Osteocyte (in vitro differentiated cells): Measurements from ENCODE around the gene PTX4. TPM values are rescaled to one million over a fixed set of nuclear protein-coding genes. Genes with fewer than 3 reads are reported as not detected.

Experiments used
- DNase-seq: peaks from one replicate; pipeline ENCODE4 v3.0.0; 2021; ENCODE audit warnings: mixed read lengths; ENCODE audit not compliant: unreplicated experiment; ENCODE audit errors: extremely low spot score
- H3K27ac Mint-ChIP-seq: one replicate; pipeline ENCODE4 v1.8.0; 2021; ENCODE audit warnings: mild to moderate bottlenecking, mixed read lengths; ENCODE audit not compliant: unreplicated experiment
- H3K27me3 Mint-ChIP-seq: one replicate; pipeline ENCODE4 v1.8.0; 2021; ENCODE audit warnings: mixed read lengths; ENCODE audit not compliant: unreplicated experiment
- H3K36me3 Mint-ChIP-seq: one replicate; pipeline ENCODE4 v1.8.0; 2021; ENCODE audit warnings: mixed read lengths; ENCODE audit not compliant: unreplicated experiment
- H3K4me1 Mint-ChIP-seq: one replicate; pipeline ENCODE4 v1.8.0; 2021; ENCODE audit warnings: mixed read lengths; ENCODE audit not compliant: unreplicated experiment
- H3K4me3 Mint-ChIP-seq: one replicate; pipeline ENCODE4 v1.8.0; 2021; ENCODE audit warnings: mild to moderate bottlenecking, moderate library complexity, mixed read lengths; ENCODE audit not compliant: unreplicated experiment
- H3K9me3 Mint-ChIP-seq: one replicate; pipeline ENCODE4 v1.8.0; 2021; ENCODE audit warnings: mixed read lengths; ENCODE audit not compliant: unreplicated experiment
- total RNA-seq: library from RNA; stranded (reverse); gene quantifications from 2 replicates; pipeline ENCODE4 v1.2.1, GENCODE V29; 2021
- TF ChIP-seq, protein P1 (sequence below): fragments of 200-600 bp; sonication (generic); IDR thresholded peaks from 2 replicates; pipeline ENCODE4 v1.5.0; 2021; ENCODE audit warnings: antibody characterized with exemption, mild to moderate bottlenecking, moderate library complexity

The PTX4 gene
- total RNA-seq, 1 donor from 2014 or later: not detected

DNA sequence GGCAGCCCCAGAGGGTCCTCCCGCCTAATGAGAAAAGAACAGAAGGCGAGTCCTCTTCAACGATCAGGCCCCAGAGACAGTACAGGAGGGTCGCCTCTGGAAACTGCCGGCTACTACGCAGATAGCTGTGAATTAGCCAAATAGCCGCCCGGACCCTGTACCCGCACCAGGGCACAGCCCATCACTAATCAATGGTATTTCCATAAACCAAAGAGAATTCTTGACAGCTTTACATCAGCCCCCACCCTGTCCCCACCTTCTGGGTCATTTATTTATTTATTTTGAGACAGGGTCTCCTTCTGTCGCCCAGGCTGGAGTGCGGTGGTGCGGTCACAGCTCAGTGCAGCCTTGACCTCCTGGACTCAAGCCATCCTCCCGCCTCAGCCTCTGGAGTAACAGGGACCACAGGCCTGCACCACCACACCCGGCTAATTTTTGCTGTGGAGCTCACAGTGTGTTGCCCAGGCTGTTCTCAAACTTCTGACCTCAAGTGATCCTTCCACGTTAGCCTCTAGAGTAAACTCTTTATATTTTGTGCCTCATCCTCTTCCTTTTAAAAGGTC lies 13.1 kb downstream of the PTX4 start:
- no peaks in the 10 kb centered on the region for H3K27me3 Mint-ChIP-seq
- peak overlapping the region; percentile 75 for H3K27ac Mint-ChIP-seq

GRCh38 chr16:1474796-1475551 lies 13.8 kb downstream of the PTX4 start, which contains the start of gene CLCN7:
Gene CLCN7 (minus strand): TSS chr16:1475028. CDS start chr16:1474974, 54 bp downstream.
- no peaks in the 10 kb centered on the region for H3K27me3 Mint-ChIP-seq
- no peaks in the 10 kb centered on the region for H3K36me3 Mint-ChIP-seq
- H3K9me3 Mint-ChIP-seq: no peaks in the 10 kb centered on the region
- peaks cover 32% of the 10 kb centered on the region for H3K4me1 Mint-ChIP-seq
- H3K27ac Mint-ChIP-seq: peak within 1 kb of the TSS; percentile 75
- TF ChIP-seq, protein P1, sequence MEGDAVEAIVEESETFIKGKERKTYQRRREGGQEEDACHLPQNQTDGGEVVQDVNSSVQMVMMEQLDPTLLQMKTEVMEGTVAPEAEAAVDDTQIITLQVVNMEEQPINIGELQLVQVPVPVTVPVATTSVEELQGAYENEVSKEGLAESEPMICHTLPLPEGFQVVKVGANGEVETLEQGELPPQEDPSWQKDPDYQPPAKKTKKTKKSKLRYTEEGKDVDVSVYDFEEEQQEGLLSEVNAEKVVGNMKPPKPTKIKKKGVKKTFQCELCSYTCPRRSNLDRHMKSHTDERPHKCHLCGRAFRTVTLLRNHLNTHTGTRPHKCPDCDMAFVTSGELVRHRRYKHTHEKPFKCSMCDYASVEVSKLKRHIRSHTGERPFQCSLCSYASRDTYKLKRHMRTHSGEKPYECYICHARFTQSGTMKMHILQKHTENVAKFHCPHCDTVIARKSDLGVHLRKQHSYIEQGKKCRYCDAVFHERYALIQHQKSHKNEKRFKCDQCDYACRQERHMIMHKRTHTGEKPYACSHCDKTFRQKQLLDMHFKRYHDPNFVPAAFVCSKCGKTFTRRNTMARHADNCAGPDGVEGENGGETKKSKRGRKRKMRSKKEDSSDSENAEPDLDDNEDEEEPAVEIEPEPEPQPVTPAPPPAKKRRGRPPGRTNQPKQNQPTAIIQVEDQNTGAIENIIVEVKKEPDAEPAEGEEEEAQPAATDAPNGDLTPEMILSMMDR: no peak
- H3K4me3 Mint-ChIP-seq: peak within 1 kb of the TSS; percentile 79
- peak; percentile 95 for DNase-seq

More for the DNA sequence above, 13.1 kb downstream of the PTX4 start:
- no peak for DNase-seq
- peaks cover 28% of the 10 kb centered on the region for H3K4me1 Mint-ChIP-seq
- TF ChIP-seq, protein P1: no peak
- H3K4me3 Mint-ChIP-seq: peak overlapping the region; percentile 79
- no peaks in the 10 kb centered on the region for H3K36me3 Mint-ChIP-seq
- H3K9me3 Mint-ChIP-seq: no peaks in the 10 kb centered on the region

DNA sequence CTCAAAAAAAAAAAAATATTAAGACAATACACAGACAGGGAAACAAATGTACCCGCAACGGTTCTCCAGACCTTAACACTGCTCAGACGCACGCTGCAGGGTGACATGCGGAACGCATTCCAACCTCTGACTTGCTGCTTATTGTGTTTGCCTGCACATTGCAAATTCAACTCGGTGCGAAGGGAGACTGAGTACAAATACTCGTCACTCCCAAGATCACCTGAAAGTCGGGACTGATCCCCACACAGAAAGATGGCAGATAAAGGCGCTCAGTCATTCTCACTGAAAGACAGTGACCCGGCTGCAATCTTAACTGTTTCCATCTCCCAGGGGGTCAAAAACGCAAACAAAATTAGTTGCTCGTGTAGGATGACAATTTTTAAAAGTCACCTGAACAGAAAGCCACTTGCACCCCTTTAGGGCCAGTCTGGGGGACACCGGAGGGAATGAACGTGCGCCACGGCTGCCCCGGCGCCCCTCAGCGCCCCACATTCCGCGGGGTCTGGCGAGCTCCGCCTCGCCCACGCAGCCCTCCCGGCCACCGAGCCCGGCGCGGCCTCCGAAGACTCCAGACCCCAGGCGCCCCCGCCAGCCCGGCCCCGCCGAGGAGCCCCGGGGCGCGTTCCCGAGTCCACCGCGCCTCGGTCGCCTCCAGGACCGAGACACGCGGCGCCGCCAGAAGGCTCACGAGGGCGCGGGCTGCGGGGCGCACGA lies 14.5 kb downstream of the PTX4 start:
- Mint-ChIP-seq H3K27me3 (no peaks in the 10 kb centered on the region), H3K9me3 (no peaks in the 10 kb centered on the region), H3K27ac (peak overlapping the region; percentile 57), H3K4me3 (peak overlapping the region; percentile 76), H3K36me3 (no peaks in the 10 kb centered on the region), H3K4me1 (peaks cover 32% of the 10 kb centered on the region)
- DNase-seq: peak; percentile 82
- TF ChIP-seq, protein P1: no peak

DNA sequence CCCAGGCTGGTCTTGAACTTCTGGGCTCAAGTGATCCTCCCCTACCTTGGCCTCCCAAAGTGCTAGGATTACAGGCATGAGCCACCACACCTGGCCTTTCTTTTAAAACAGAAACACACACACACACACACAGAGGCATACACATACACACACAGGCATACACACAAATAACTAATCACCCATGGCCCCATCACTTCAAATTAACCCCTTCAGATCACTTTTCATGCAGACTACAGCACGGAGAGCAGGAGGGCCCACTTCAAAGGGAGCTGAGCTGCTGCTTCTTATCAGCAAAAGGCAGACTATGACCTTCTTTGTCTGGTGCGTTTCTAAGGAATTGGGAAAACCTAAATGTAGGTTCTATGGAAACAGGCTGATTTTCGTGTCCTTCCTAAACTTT lies 15.8 kb downstream of the PTX4 start:
- Mint-ChIP-seq H3K4me3 (peak overlapping the region; percentile 62), H3K27ac (peak overlapping the region; percentile 8), H3K27me3 (no peaks in the 10 kb centered on the region), H3K9me3 (no peaks in the 10 kb centered on the region), H3K36me3 (no peaks in the 10 kb centered on the region), H3K4me1 (peaks cover 32% of the 10 kb centered on the region)
- TF ChIP-seq, protein P1: no peak
- no peak for DNase-seq
